ENCODE results near the gene PXDN.
"Not testable (repeated sequence)": the region's sequence is repeated elsewhere in the genome, so short reads cannot be mapped to it uniquely, and the experiment has no call there.

- not testable (repeated sequence) for TF ChIP-seq ZNF512 (tag; IDR thresholded peaks at IDR 0.05); REST (IDR thresholded peaks at IDR 0.05; ENCODE audit: borderline replicate concordance); REST (CRISPR knock-in tag; IDR thresholded peaks at IDR 0.05; ENCODE audit: low read depth)
Observed at GRCh38 chr2:1733298-1733697, 11.0 kb downstream of the PXDN start.

All from K562 (cell line).